K562 (cell line): ENCODE results near the gene GDAP2. TPM values are rescaled to one million over a fixed set of nuclear protein-coding genes. Genes with fewer than 3 reads are reported as not detected.

Experiments
- ASH1L ChIP-seq: fragments of 450-650 bp; IDR thresholded peaks from 2 replicates; pipeline ENCODE4 v1.6.1; 2018; ENCODE audit warnings: borderline replicate concordance, mild to moderate bottlenecking, low read depth; ENCODE audit not compliant: partially characterized antibody
- ATF7 ChIP-seq: fragments of 450-650 bp; IDR thresholded peaks from 2 replicates; pipeline ENCODE4 v1.7.1; 2014; ENCODE audit warnings: mild to moderate bottlenecking, moderate library complexity
- BCL6 ChIP-seq: fragments of 250-450 bp; sonication (Bioruptor Pico); IDR thresholded peaks from 2 replicates; pipeline ENCODE4 v1.4.0; 2020
- CBX8 ChIP-seq: fragments of 200-600 bp; sonication (generic); IDR thresholded peaks from 2 replicates; pipeline ENCODE4 v1.6.1; 2012; ENCODE audit warnings: borderline replicate concordance, mixed run types, low read depth, mild to moderate bottlenecking, moderate library complexity, mixed read lengths, low read length, control low read depth, inconsistent platforms; ENCODE audit not compliant: poor library complexity, severe bottlenecking; ENCODE audit errors: extremely low read depth
- CHCHD3 ChIP-seq: fragments of 250-450 bp; sonication (Bioruptor Pico); IDR thresholded peaks from 2 replicates; pipeline ENCODE4 v2.1.2; 2022; ENCODE audit warnings: mild to moderate bottlenecking
- DDX20 ChIP-seq: fragments of 450-650 bp; IDR thresholded peaks from 2 replicates; pipeline ENCODE4 v1.6.1; 2016; ENCODE audit warnings: missing genetic modification characterization, low read depth, mild to moderate bottlenecking, missing compliant biosample characterization, moderate library complexity
- GATA2 ChIP-seq: sonication (generic); formaldehyde crosslinking; IDR thresholded peaks from 2 replicates; pipeline ENCODE4 v1.4.0; 2020; ENCODE audit warnings: mild to moderate bottlenecking, missing genetic modification reagents
- HDAC6 ChIP-seq: IDR thresholded peaks from 2 replicates; pipeline ENCODE4 v1.6.1; 2012; ENCODE audit warnings: low read depth, mild to moderate bottlenecking, control low read depth, inconsistent platforms, low read length, moderate library complexity
- ID3 ChIP-seq, 2 experiments: fragments of 250-450 bp in 1 of 2; fragments of 450-650 bp in 1 of 2; sonication (Bioruptor Pico) in 1 of 2; IDR thresholded peaks; 2 replicates each; pipeline versions ENCODE4 v1.6.1 to v1.8.0; 2016 to 2021; ENCODE audit warnings: mild to moderate bottlenecking in 2 of 2, moderate library complexity in 2 of 2, missing compliant biosample characterization in 1 of 2, missing genetic modification characterization in 1 of 2
- JUND ChIP-seq, 2 experiments: IDR thresholded peaks; 2 replicates in 1 of 2; 3 replicates in 1 of 2; pipeline ENCODE4 v1.6.1; 2011; ENCODE audit warnings: borderline replicate concordance in 2 of 2, low read depth in 2 of 2, low read length in 2 of 2, improper control_type of control experiment in 1 of 2, missing biosample characterization in 1 of 2, missing genetic modification characterization in 1 of 2, missing genetic modification reagents in 1 of 2
- KDM2B ChIP-seq: fragments of 250-450 bp; sonication (Bioruptor Pico); IDR thresholded peaks from 2 replicates; pipeline ENCODE4 v1.8.0; 2021; ENCODE audit warnings: mild to moderate bottlenecking, moderate library complexity
- MEF2D ChIP-seq: conservative IDR thresholded peaks from 2 replicates; pipeline ENCODE4 v1.6.1; 2016; ENCODE audit warnings: low read depth, missing genetic modification characterization, missing compliant biosample characterization
- RBM34 ChIP-seq: fragments of 200-400 bp; formaldehyde crosslinking; IDR thresholded peaks from 2 replicates; pipeline ENCODE4 v1.6.1; 2018; ENCODE audit warnings: low read length, borderline replicate concordance; ENCODE audit not compliant: insufficient read depth
- TCF7L2 ChIP-seq: fragments of 150-350 bp; IDR thresholded peaks from 2 replicates; pipeline ENCODE4 v1.6.1; 2016; ENCODE audit warnings: low read depth, mild to moderate bottlenecking, low read length, moderate library complexity
- TRIM24 ChIP-seq, 2 experiments: fragments of 450-650 bp; IDR thresholded peaks; 2 replicates each; pipeline ENCODE4 v1.6.1; 2016
- ZBTB40 ChIP-seq, 2 experiments: fragments of 450-650 bp in 1 of 2; sonication (generic) in 1 of 2; formaldehyde crosslinking in 1 of 2; IDR thresholded peaks; 2 replicates each; pipeline versions ENCODE4 v1.7.1 to v1.9.0; 2016 to 2022; ENCODE audit warnings: inconsistent platforms in 1 of 2, mild to moderate bottlenecking in 1 of 2, missing genetic modification reagents in 1 of 2
- ZNF239 ChIP-seq: fragments of 250-450 bp; sonication (Bioruptor Pico); IDR thresholded peaks from 2 replicates; pipeline ENCODE4 v1.4.0; 2020; ENCODE audit warnings: mild to moderate bottlenecking
- polyA plus RNA-seq, 8 experiments: library from polyadenylated mRNA; depleted of rRNA in 4 of 8; stranded (reverse) in 5 of 8; unstranded in 3 of 8; fragments of >200 nt; fragmentation: Nextera tagmentation in 2 of 8; fragmentation: Illumina TruSeq in 1 of 8; extraction: Ambion mirVana in 2 of 8; extraction: Trizol in 1 of 8; gene quantifications; 2 replicates each; pipeline versions ENCODE4 v1.2.1 to v1.2.3, GENCODE V29; 2011 to 2014; ENCODE audit warnings: inconsistent platforms in 1 of 8, missing spikeins in 1 of 8
- total RNA-seq, 7 experiments: library from RNA; depleted of rRNA in 6 of 7; stranded (reverse); fragments of >200 nt in 6 of 7; fragmentation: Illumina TruSeq in 2 of 7; extraction: Trizol in 2 of 7; gene quantifications; 2 replicates each; pipeline versions ENCODE4 v1.2.1 to v1.2.3, GENCODE V29; 2011 to 2021; ENCODE audit warnings: low replicate concordance in 1 of 7

GDAP2 gene
- total and polyA plus RNA-seq, 9 of the 15 experiments (the other 6 are each of a cell fraction or from before 2014, with no cell fraction given) = 4.1 to 23.1 (median 13.2) TPM

GRCh38 chr1:117821774-117822482 lies 107.5 kb downstream of the GDAP2 start (continued):
- no peak for TF ChIP-seq ZBTB40 (IDR thresholded peaks at IDR 0.05)
- no peak for TF ChIP-seq ZBTB40 (CRISPR knock-in tag; IDR thresholded peaks at IDR 0.05)
- no peak for TF ChIP-seq TCF7L2
- peak; percentile 22 to 74; a peak in 2 of 4 replicates for TF ChIP-seq TRIM24 (IDR thresholded peaks at IDR 0.05)
- peak; percentile 94 for TF ChIP-seq BCL6 (CRISPR knock-in tag)
- TF ChIP-seq ID3 (CRISPR knock-in tag; IDR thresholded peaks at IDR 0.05) = no peak
- peak; percentile 66; the same call in 1 of the 2 replicates for TF ChIP-seq ID3 (tag; IDR thresholded peaks at IDR 0.05)
- no peak for TF ChIP-seq RBM34
- TF ChIP-seq ZNF239 = peak; percentile 87
- TF ChIP-seq JUND (IDR thresholded peaks at IDR 0.05; ENCODE audit: borderline replicate concordance, low read depth, low read length) = peak; percentile 67; the same call in 1 of the 2 replicates
- TF ChIP-seq JUND (tag; IDR thresholded peaks at IDR 0.05; ENCODE audit: borderline replicate concordance, low read depth, low read length) = peak; percentile 88; the same call in 2 of the 3 replicates
- no peak for TF ChIP-seq ATF7
- TF ChIP-seq MEF2D (tag) = peak; percentile 95
- no peak for TF ChIP-seq KDM2B (CRISPR knock-in tag)
- TF ChIP-seq DDX20 (tag) = peak; percentile 89
- TF ChIP-seq ASH1L = no peak
- no peak for TF ChIP-seq CBX8
- TF ChIP-seq CHCHD3 (CRISPR knock-in tag) = no peak
- no peak for TF ChIP-seq GATA2
- no peak for TF ChIP-seq HDAC6
